ENCODE results near the gene DACT2. TPM values are rescaled to one million over a fixed set of nuclear protein-coding genes. Genes with fewer than 3 reads are reported as not detected.
"Not testable (repeated sequence)": the region's sequence is repeated elsewhere in the genome, so short reads cannot be mapped to it uniquely, and the experiment has no call there.

Gene DACT2
- total and polyA plus RNA-seq, 2 of the 8 experiments (the other 6 are each of a cell fraction or from before 2014, with no cell fraction given): 2.9 to 3.1 TPM

GRCh38 chr6:168267779-168268178, 51.8 kb downstream of the DACT2 start:
- H3K27ac ChIP-seq (ENCODE audit: low read depth, low read length); H4K5ac ChIP-seq (ENCODE audit: insufficient read length, low read depth, low read length); H3K18ac ChIP-seq (ENCODE audit: extremely low read depth, low read length); H2BK15ac ChIP-seq (ENCODE audit: low read length); H3K23ac ChIP-seq (ENCODE audit: insufficient read length); H2BK20ac ChIP-seq (ENCODE audit: low read length); H3K79me1 ChIP-seq (ENCODE audit: low read depth, low read length); H3K9me3 ChIP-seq (ENCODE audit: insufficient read depth in 2 of 2, low read depth in 1 of 2, low read length in 1 of 2); H3K56ac ChIP-seq (replicated peaks; ENCODE audit: insufficient read length, low read depth, low read length); FAIRE-seq; H3K4me1 ChIP-seq (replicated peaks in 1 of 4; ENCODE audit: control insufficient read depth in 3 of 4, insufficient read depth in 4 of 4, low read length in 3 of 4); H4K8ac ChIP-seq (ENCODE audit: extremely low read depth, insufficient read depth, low read length); POLR2A ChIA-PET (ENCODE audit: partially characterized antibody); H3K4me2 ChIP-seq (ENCODE audit: insufficient read depth in 1 of 2, low read depth in 2 of 2, low read length in 2 of 2); H3K14ac ChIP-seq (ENCODE audit: insufficient read length); H3K4ac ChIP-seq (replicated peaks; ENCODE audit: insufficient read length, low read depth, low read length); H3K23me2 ChIP-seq (ENCODE audit: low read depth, low read length); H3K27me3 ChIP-seq (replicated peaks in 1 of 4; ENCODE audit: control insufficient read depth in 3 of 4, extremely low read depth in 1 of 4, insufficient read depth in 3 of 4, low read length in 3 of 4); H2BK120ac ChIP-seq (replicated peaks; ENCODE audit: low read depth, low read length); H4K20me1 ChIP-seq (replicated peaks in 1 of 2; ENCODE audit: control insufficient read depth in 1 of 2, insufficient read depth in 2 of 2, low read length in 2 of 2); H3K4me3 ChIP-seq (ENCODE audit: extremely low read depth in 1 of 4, insufficient read depth in 2 of 4, low read depth in 3 of 4, low read length in 4 of 4); H2BK5ac ChIP-seq (ENCODE audit: low read depth, low read length); H2AK5ac ChIP-seq (ENCODE audit: low read depth, low read length); H3K9ac ChIP-seq (replicated peaks in 1 of 4; ENCODE audit: extremely low read depth in 1 of 4, low read depth in 3 of 4, low read length in 3 of 4); H2BK12ac ChIP-seq (ENCODE audit: low read depth, low read length); DNase-seq (ENCODE audit: low read depth in 1 of 2, low spot score in 2 of 2); H3K36me3 ChIP-seq (ENCODE audit: control insufficient read depth in 2 of 4, insufficient read depth in 4 of 4, low read length in 3 of 4); H2AFZ ChIP-seq (ENCODE audit: low read length); H3K79me2 ChIP-seq (ENCODE audit: control insufficient read depth in 1 of 2, insufficient read depth in 2 of 2, low read length in 2 of 2); H4K91ac ChIP-seq (replicated peaks; ENCODE audit: insufficient read length, low read length): not testable (repeated sequence)
- 91% methylated on average over 3 of the region's 3 CpGs; no CpG with 5 or more reads in 1 of the 2 experiments for WGBS, 2 experiments (ENCODE audit: extremely low coverage in 1 of 2, insufficient coverage in 1 of 2, insufficient read length in 1 of 2, insufficient replicate concordance in 2 of 2, low coverage in 1 of 2, low lambda C conversion rate in 2 of 2, missing lambda C conversion rate in 1 of 2)
- CTCF ChIA-PET (ENCODE audit: partially characterized antibody): interaction anchor here (1.8 kb wide), 1 partner anchor 8 kb away, joined by 5 read pairs; no protein-coding TSS in a partner anchor
